AG04450 (cell line): ENCODE measurements around the gene MPST. TPM values are rescaled to one million over a fixed set of nuclear protein-coding genes. Genes with fewer than 3 reads are reported as not detected.

Experiments
- CTCF ChIA-PET: fragments of 300-600, 350-600 bp; formaldehyde crosslinking; extraction: SDS; loops from one replicate; lab custom pipeline; 2022; ENCODE audit warnings: antibody characterized with exemption, inconsistent platforms; lab: Charles Lee
- POLR2A ChIA-PET: fragments of 350-600 bp; formaldehyde crosslinking; extraction: SDS; loops from one replicate; lab custom pipeline; 2021; ENCODE audit warnings: antibody characterized with exemption, inconsistent platforms; lab: Yijun Ruan, JAX
- DNase-seq: peaks from one replicate; pipeline ENCODE4 v3.0.0-alpha.2; 2011; ENCODE audit warnings: low read depth, low spot score
- H3K27ac ChIP-seq: one replicate; pipeline ENCODE4 v1.5.1; 2012; ENCODE audit warnings: low read depth, low read length, control low read depth
- H3K27me3 ChIP-seq: one replicate; pipeline ENCODE4 v1.6.0; 2012; ENCODE audit warnings: low read length; ENCODE audit not compliant: control insufficient read depth, insufficient read depth
- H3K4me3 ChIP-seq: 2 replicates; pipeline ENCODE4 v1.5.1; 2011; ENCODE audit warnings: mild to moderate bottlenecking, low read depth, low read length, control low read depth
- H3K9me3 ChIP-seq: 2 replicates; pipeline ENCODE4 v1.5.1; 2012; ENCODE audit warnings: low read length; ENCODE audit not compliant: control insufficient read depth, insufficient read depth
- polyA plus RNA-seq: library from polyadenylated mRNA; depleted of rRNA; stranded (reverse); fragments of >200 nt; gene quantifications from 2 replicates; pipeline ENCODE4 v1.2.3, GENCODE V29; 2011
- TF ChIP-seq, protein P1 (sequence below): IDR thresholded peaks from 2 replicates; pipeline ENCODE4 v1.5.1; 2011; ENCODE audit warnings: low read depth, low read length, control low read depth, inconsistent platforms

The MPST gene
- polyA plus RNA-seq, 1 experiment: 33.3 TPM

DNA sequence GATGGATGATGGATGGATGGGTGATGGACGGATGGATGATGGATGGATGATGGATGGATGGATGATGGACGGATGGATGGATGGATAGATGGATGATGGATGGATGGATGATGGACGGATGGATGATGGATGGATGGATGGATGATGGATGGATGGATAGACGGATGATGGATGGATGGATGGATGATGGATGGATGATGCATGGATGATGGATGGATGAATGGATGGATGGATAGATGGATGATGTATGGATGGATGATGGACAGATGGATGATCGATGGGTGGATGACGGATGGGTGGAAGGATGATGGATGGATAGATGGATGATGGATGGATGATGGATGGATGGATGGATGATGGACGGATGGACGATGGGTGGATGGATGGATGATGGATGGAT is 53.1 kb downstream of the MPST start:
- H3K4me3 ChIP-seq: no peak overlapping the region
- no peak for DNase-seq
- no peaks in the 10 kb centered on the region for H3K9me3 ChIP-seq
- POLR2A ChIA-PET: no interaction called here
- TF ChIP-seq, protein P1, sequence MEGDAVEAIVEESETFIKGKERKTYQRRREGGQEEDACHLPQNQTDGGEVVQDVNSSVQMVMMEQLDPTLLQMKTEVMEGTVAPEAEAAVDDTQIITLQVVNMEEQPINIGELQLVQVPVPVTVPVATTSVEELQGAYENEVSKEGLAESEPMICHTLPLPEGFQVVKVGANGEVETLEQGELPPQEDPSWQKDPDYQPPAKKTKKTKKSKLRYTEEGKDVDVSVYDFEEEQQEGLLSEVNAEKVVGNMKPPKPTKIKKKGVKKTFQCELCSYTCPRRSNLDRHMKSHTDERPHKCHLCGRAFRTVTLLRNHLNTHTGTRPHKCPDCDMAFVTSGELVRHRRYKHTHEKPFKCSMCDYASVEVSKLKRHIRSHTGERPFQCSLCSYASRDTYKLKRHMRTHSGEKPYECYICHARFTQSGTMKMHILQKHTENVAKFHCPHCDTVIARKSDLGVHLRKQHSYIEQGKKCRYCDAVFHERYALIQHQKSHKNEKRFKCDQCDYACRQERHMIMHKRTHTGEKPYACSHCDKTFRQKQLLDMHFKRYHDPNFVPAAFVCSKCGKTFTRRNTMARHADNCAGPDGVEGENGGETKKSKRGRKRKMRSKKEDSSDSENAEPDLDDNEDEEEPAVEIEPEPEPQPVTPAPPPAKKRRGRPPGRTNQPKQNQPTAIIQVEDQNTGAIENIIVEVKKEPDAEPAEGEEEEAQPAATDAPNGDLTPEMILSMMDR: no peak
- H3K27ac ChIP-seq: no peak overlapping the region
- peaks cover 49% of the 10 kb centered on the region for H3K27me3 ChIP-seq
- CTCF ChIA-PET: no interaction called here

DNA sequence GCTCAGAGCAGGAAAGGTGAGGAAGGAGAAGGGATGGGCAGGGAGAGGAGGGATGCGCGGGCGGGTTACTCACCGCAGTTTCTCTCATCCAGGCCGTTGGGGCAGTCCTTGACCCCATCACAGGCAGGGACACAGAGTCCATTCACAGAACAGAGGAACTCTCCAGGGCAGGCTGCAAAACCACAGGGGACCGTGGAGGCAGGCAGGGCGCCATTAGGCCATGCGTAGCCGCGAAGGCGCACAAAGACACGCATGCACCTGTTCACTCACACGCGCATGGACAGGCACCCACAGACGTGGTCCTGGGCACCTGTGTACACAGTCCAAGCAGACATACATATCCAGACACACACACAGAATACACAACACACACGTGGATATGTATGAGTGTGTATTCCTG is 55.0 kb downstream of the MPST start:
- Histone ChIP-seq H3K9me3 (no peaks in the 10 kb centered on the region), H3K27ac (no peak overlapping the region), H3K27me3 (peaks cover 35% of the 10 kb centered on the region), H3K4me3 (no peak overlapping the region)
- no peak for DNase-seq
- TF ChIP-seq, protein P1: no peak
- ChIA-PET POLR2A (no interaction called here), CTCF (no interaction called here)

DNA sequence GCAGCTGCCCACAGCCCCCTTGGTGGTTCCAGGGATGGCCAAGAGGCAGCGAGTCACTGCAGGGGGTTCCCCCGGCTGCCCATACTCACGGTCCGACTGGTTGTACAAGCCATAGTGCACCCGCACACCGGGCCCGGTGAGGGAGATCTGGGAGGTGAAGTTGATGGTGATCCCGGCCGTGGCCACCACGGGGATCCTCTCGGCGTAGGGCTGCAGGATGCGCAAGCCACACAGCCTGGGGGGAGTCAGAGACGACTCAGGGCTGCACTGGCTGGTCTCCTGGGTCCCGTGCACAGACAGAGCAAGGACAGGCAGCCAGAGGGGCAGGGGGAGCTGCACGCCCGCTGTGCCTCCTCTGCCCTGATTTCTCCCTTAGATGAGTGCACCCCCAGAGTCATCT is 55.5 kb downstream of the MPST start:
- TF ChIP-seq, protein P1: no peak
- CTCF ChIA-PET: no interaction called here
- no peaks in the 10 kb centered on the region for H3K9me3 ChIP-seq
- no peak overlapping the region for H3K4me3 ChIP-seq
- no peak overlapping the region for H3K27ac ChIP-seq
- POLR2A ChIA-PET: no interaction called here
- H3K27me3 ChIP-seq: peaks cover 30% of the 10 kb centered on the region
- DNase-seq: no peak

DNA sequence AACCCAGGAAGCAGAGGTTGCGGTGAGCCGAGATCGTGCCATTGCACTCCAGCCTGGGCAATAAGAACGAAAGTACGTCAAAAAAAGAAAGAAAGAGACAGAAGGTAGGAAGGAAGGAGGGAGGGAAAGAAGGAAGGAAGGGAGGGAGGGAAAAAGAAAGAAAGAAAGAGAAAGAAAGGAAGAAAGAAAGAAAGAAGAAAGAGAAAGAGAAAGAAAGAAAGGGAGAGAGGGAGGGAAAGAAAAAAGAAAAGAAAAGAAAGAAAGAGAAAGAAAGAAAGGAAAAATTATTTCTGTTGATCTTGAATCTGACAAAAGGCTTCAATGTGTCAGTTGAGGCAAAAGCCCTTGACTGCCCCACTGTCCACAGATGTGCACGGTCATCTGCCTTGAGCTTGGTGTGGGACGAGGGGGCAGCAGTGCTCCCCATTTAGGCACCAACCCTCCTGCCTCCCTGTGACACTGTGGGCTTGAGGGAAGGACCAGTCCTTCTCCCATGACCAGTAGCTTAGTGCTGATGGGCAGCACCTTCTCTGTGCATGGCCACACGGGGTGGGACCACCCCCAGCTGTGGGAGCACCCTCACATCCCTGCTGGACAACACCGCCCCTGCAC is 56.4 kb downstream of the MPST start:
- no peak overlapping the region for H3K27ac ChIP-seq
- ChIA-PET CTCF (interaction anchor here (1.0 kb wide), 1 partner anchor 122 kb away, joined by 3 read pairs; no protein-coding TSS in a partner anchor), POLR2A (no interaction called here)
- TF ChIP-seq, protein P1: no peak
- no peaks in the 10 kb centered on the region for H3K9me3 ChIP-seq
- peaks cover 24% of the 10 kb centered on the region for H3K27me3 ChIP-seq
- H3K4me3 ChIP-seq: no peak overlapping the region
- no peak for DNase-seq

DNA sequence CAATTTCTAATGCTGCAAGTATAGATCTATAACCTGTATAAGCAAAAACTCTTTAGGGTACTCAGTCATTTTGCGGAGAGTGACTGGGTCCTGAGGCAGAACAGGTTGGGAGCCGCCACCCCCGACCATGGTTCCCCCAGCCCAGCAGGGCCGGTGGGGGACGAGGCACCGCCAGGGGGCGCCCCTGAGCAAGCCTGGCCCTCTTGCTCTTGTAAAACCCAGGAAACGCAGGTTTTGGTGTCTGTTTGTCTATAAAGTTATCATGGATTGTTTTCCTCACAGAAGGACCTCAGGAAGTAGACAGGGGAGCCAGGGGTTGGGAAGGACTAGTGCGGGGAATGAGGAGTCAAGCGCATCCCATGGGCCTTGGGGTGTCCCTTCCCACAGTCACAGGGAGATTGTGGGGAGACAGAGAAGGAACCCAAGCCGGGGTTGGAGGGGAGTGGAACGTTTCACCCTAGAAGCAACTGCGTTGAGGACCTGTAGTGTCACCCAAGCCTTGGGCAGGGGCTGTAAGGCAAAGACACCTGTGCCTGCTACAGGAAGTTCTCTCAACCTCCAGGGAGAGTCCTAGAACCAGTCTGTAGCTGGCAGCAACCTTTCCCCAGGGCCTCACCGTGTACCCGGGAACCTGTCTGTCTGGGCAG is 58.4 kb downstream of the MPST start:
- POLR2A ChIA-PET: no interaction called here
- H3K4me3 ChIP-seq: no peak overlapping the region
- CTCF ChIA-PET: interaction anchor here (0.6 to 1.0 kb wide), 3 partner anchors 122 to 1801 kb away, joined by 3 to 5 read pairs (median 5); no protein-coding TSS in a partner anchor

More for the DNA sequence above, 58.4 kb downstream of the MPST start:
- TF ChIP-seq, protein P1: peak; percentile 98
- peaks cover 23% of the 10 kb centered on the region for H3K27me3 ChIP-seq
- peak; percentile 10 for DNase-seq
- H3K27ac ChIP-seq: no peak overlapping the region
- H3K9me3 ChIP-seq: no peaks in the 10 kb centered on the region
